Ishikawa (cell line): Measurements from ENCODE around the gene GARIN3.

Experiments used
- FOXM1 ChIP-seq: IDR thresholded peaks from 2 replicates; pipeline ENCODE4 v1.6.1; 2012; ENCODE audit warnings: low read depth, borderline replicate concordance
- YY1 ChIP-seq: IDR thresholded peaks from 2 replicates; pipeline ENCODE4 v1.6.1; 2012; ENCODE audit warnings: low read depth

- TF ChIP-seq YY1 (no peak), FOXM1 (no peak)
Measured at GRCh38 chr5:157148734-157149615, 17.1 kb downstream of the GARIN3 start.
